HepG2 (cell line): ENCODE data around the gene CADPS. TPM values are rescaled to one million over a fixed set of nuclear protein-coding genes. Genes with fewer than 3 reads are reported as not detected.

Experiments
- ATAC-seq: fragments of 200-7000 bp; cut with Tn5 transposase; 3 replicates; pipeline ENCODE4 v1.9.1; 2020; ENCODE audit warnings: mild to moderate bottlenecking, moderate library complexity
- BruUV-seq: library from RNA; stranded (reverse); fragments of 400-500 nt; replicated peaks from 2 replicates; lab custom pipeline; 2021; lab: Mats Ljungman, UMichigan
- CTCF ChIA-PET: fragments of 300-600 bp; formaldehyde crosslinking; extraction: SDS; loops from one replicate; lab custom pipeline; 2021; ENCODE audit warnings: low total read pairs, inconsistent platforms, low intra/inter-chr PET ratio; lab: Yijun Ruan, JAX
- POLR2A ChIA-PET: fragments of 350-600 bp; sonication (Branson Sonifier 250); formaldehyde crosslinking; loops from one replicate; lab custom pipeline; 2020; ENCODE audit warnings: antibody characterized with exemption, inconsistent platforms; lab: Yijun Ruan, JAX
- DNase-seq: peaks from one replicate; pipeline ENCODE4 v3.0.0-alpha.2; 2015; ENCODE audit warnings: low spot score
- FAIRE-seq: peaks from 3 replicates; lab custom pipeline; 2011; peaks lifted over from hg19 to GRCh38; lab: Jason Lieb, UNC
- H2AFZ ChIP-seq: one replicate; pipeline ENCODE4 v1.6.1; 2011; ENCODE audit warnings: low read length, inconsistent platforms
- H3K27ac ChIP-seq: fragments of 300-600 bp; 3 replicates; pipeline ENCODE4 v1.8.0; 2011; ENCODE audit warnings: mixed run types, mild to moderate bottlenecking, mixed read lengths, low read length, inconsistent platforms; ENCODE audit not compliant: insufficient read depth; ENCODE audit errors: extremely low read length
- H3K27me3 ChIP-seq, 2 experiments: fragments of 200-600 bp in 1 of 2; 2 replicates in 1 of 2; 3 replicates in 1 of 2; pipeline versions ENCODE4 v1.6.0 to v1.8.0; 2011; ENCODE audit warnings: low read length in 2 of 2, mild to moderate bottlenecking in 2 of 2, moderate library complexity in 2 of 2, inconsistent platforms in 1 of 2; ENCODE audit not compliant: insufficient read depth in 2 of 2, control insufficient read depth in 1 of 2
- H3K36me3 ChIP-seq, 2 experiments: fragments of 200-600 bp in 1 of 2; replicated peaks in 1 of 2; 2 replicates in 1 of 2; 3 replicates in 1 of 2; pipeline versions ENCODE4 v1.5.1 to v1.8.0; 2011; ENCODE audit warnings: low read length in 2 of 2, inconsistent platforms in 1 of 2; ENCODE audit not compliant: insufficient read depth in 2 of 2, control insufficient read depth in 1 of 2
- H3K4me1 ChIP-seq: 2 replicates; pipeline ENCODE4 v1.5.1; 2012; ENCODE audit warnings: low read length, inconsistent platforms; ENCODE audit not compliant: insufficient read depth
- H3K4me2 ChIP-seq: 2 replicates; pipeline ENCODE4 v1.6.0; 2011; ENCODE audit warnings: low read depth, low read length, inconsistent platforms
- H3K4me3 ChIP-seq, 3 experiments: fragments of 200-600 bp in 1 of 3; sonication (generic), shearing (Covaris generic) in 1 of 3; replicated peaks in 1 of 3; 2 replicates each; pipeline ENCODE4 v1.5.1; 2011 to 2016; ENCODE audit warnings: low read length in 3 of 3, inconsistent platforms in 2 of 3, low read depth in 2 of 3, mild to moderate bottlenecking in 2 of 3, control low read depth in 1 of 3, mixed read lengths in 1 of 3; ENCODE audit not compliant: insufficient read depth in 1 of 3
- H3K79me2 ChIP-seq: one replicate; pipeline ENCODE4 v1.6.1; 2011; ENCODE audit warnings: low read length, inconsistent platforms; ENCODE audit not compliant: insufficient read depth
- H3K9ac ChIP-seq: 2 replicates; pipeline ENCODE4 v1.6.0; 2011; ENCODE audit warnings: mild to moderate bottlenecking, low read depth, low read length, inconsistent platforms; ENCODE audit not compliant: insufficient read depth
- H3K9me3 ChIP-seq: 2 replicates; pipeline ENCODE4 v1.5.1; 2012; ENCODE audit warnings: mild to moderate bottlenecking, low read length
- H4K20me1 ChIP-seq: 2 replicates; pipeline ENCODE4 v1.6.0; 2011; ENCODE audit warnings: inconsistent platforms, mild to moderate bottlenecking, low read length, moderate library complexity; ENCODE audit not compliant: insufficient read depth
- DNMT3B ChIP-seq: conservative IDR thresholded peaks from 2 replicates; pipeline ENCODE4 v1.6.1; 2016; ENCODE audit warnings: missing biosample characterization, control low read depth
- FOXA1 ChIP-seq, 2 experiments: fragments of 450-650 bp in 1 of 2; sonication (generic) in 1 of 2; formaldehyde crosslinking in 1 of 2; IDR thresholded peaks; 2 replicates each; pipeline versions ENCODE4 v1.4.0 to v1.6.1; 2016 to 2020; ENCODE audit warnings: missing genetic modification reagents in 1 of 2
- GABPB1 ChIP-seq: IDR thresholded peaks from 2 replicates; pipeline ENCODE4 v1.6.1; 2016; ENCODE audit warnings: mild to moderate bottlenecking, missing genetic modification reagents, moderate library complexity, missing compliant biosample characterization
- IRF2 ChIP-seq: IDR thresholded peaks from 2 replicates; pipeline ENCODE4 v1.6.1; 2018; ENCODE audit warnings: missing genetic modification reagents, missing compliant biosample characterization
- ISL2 ChIP-seq: sonication (generic); formaldehyde crosslinking; IDR thresholded peaks from 2 replicates; pipeline ENCODE4 v1.5.0; 2020; ENCODE audit warnings: missing genetic modification reagents
- JDP2 ChIP-seq: sonication (generic); formaldehyde crosslinking; IDR thresholded peaks from 2 replicates; pipeline ENCODE4 v1.8.1; 2022; ENCODE audit warnings: missing genetic modification reagents, borderline replicate concordance
- TAF1 ChIP-seq: sonication (generic); formaldehyde crosslinking; IDR thresholded peaks from 2 replicates; pipeline ENCODE4 v1.4.0; 2020; ENCODE audit warnings: missing genetic modification reagents
- TARDBP ChIP-seq: sonication (generic); formaldehyde crosslinking; IDR thresholded peaks from 2 replicates; pipeline ENCODE4 v1.8.0; 2022; ENCODE audit warnings: mild to moderate bottlenecking, missing genetic modification reagents
- THAP11 ChIP-seq: IDR thresholded peaks from 2 replicates; pipeline ENCODE4 v1.6.1; 2016; ENCODE audit warnings: missing biosample characterization, missing genetic modification reagents
- XRCC5 ChIP-seq: fragments of 200-400 bp; formaldehyde crosslinking; optimal IDR thresholded peaks from 2 replicates; pipeline ENCODE3; 2017; ENCODE audit warnings: mild to moderate bottlenecking, low read length
- ZFAT ChIP-seq: sonication (generic); formaldehyde crosslinking; conservative IDR thresholded peaks from 2 replicates; pipeline ENCODE4 v1.8.1; 2023; ENCODE audit warnings: missing genetic modification reagents, inconsistent platforms
- ZNF292 ChIP-seq: sonication (generic); formaldehyde crosslinking; IDR thresholded peaks from 2 replicates; pipeline ENCODE4 v1.8.1; 2022; ENCODE audit warnings: mild to moderate bottlenecking, low read depth, missing genetic modification reagents, borderline replicate concordance
- ZNF737 ChIP-seq: sonication (generic); formaldehyde crosslinking; IDR thresholded peaks from 2 replicates; pipeline ENCODE4 v1.5.0; 2020; ENCODE audit warnings: missing genetic modification reagents, mild to moderate bottlenecking, borderline replicate concordance
- in situ Hi-C: cut with HindIII; loops from 2 replicates; pipeline ENCODE4 v1.10.0; 2017; ENCODE audit warnings: low pct_unique_long_range_greater_than_20kb; ENCODE audit not compliant: extremely low pct_ligation_motif_present
- intact Hi-C: fragments of 100-400 bp; cut with micrococcal nuclease; formaldehyde crosslinking; loops from one replicate; pipeline ENCODE4 v1.10.0; 2022; ENCODE audit not compliant: unreplicated experiment
- polyA plus RNA-seq, 8 experiments: library from polyadenylated mRNA; depleted of rRNA in 3 of 8; stranded (reverse) in 7 of 8; unstranded in 1 of 8; fragments of >200 nt; fragmentation: Illumina TruSeq in 4 of 8; extraction: Trizol in 4 of 8; gene quantifications; 2 replicates each; pipeline versions ENCODE4 v1.2.1 to v1.2.3, GENCODE V29; 2011 to 2016; ENCODE audit warnings: low read depth in 4 of 8, missing spikeins in 1 of 8, mixed read lengths in 1 of 8; ENCODE audit not compliant: insufficient read depth in 1 of 8
- total RNA-seq, 5 experiments: library from RNA; depleted of rRNA; stranded (reverse); fragments of >200 nt; fragmentation: Illumina TruSeq; extraction: Trizol; gene quantifications; 2 replicates each; pipeline ENCODE4 v1.2.3, GENCODE V29; 2016; ENCODE audit warnings: low read depth in 1 of 5
- TF ChIP-seq, protein P1 (sequence below): sonication (generic); formaldehyde crosslinking; IDR thresholded peaks from 2 replicates; pipeline ENCODE4 v1.5.0; 2020; ENCODE audit warnings: mild to moderate bottlenecking, missing genetic modification reagents
- TF ChIP-seq, protein P2 (sequence below): IDR thresholded peaks from 2 replicates; pipeline ENCODE4 v1.6.1; 2016; ENCODE audit warnings: mild to moderate bottlenecking, missing biosample characterization, missing genetic modification reagents
- TF ChIP-seq, protein P3 (sequence below): sonication (generic); formaldehyde crosslinking; IDR thresholded peaks from 2 replicates; pipeline ENCODE4 v1.4.0; 2020; ENCODE audit warnings: missing genetic modification reagents

CADPS gene
- total and polyA plus RNA-seq, 2 of the 13 experiments (the other 11 are each of a cell fraction or from before 2014, with no cell fraction given), result not detected

DNA sequence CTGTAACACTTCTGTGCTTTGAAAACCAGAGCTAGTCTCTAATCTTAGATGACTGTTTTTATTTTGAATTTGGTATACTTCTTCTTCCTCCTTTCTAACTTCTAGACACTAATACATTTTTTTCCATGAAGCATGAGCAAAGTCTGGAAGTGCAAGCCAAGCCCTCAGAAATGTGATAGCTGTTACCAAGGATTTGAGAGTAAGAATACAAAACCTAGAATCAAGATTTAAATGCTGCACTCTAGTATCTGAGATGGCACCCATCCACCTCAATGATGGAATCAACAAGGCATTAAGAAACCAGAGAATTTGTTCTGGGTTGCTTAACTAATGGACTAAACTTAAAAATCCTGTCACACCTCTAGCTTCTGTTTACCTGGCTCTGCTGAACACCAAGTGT lies 511.0 kb downstream of the CADPS start:
- in situ Hi-C loops (no loop called here), intact Hi-C loops (no loop called here)
- TF ChIP-seq ZNF292 (CRISPR knock-in tag) (no peak), XRCC5 (no peak), DNMT3B (CRISPR knock-in tag) (no peak), THAP11 (no peak), FOXA1 (IDR thresholded peaks at IDR 0.05) (no peak), FOXA1 (CRISPR knock-in tag; IDR thresholded peaks at IDR 0.05) (no peak), ZFAT (CRISPR knock-in tag) (no peak), IRF2 (CRISPR knock-in tag) (no peak), ISL2 (CRISPR knock-in tag) (no peak), GABPB1 (no peak), ZNF737 (CRISPR knock-in tag) (no peak), TARDBP (no peak), TAF1 (CRISPR knock-in tag) (no peak), JDP2 (CRISPR knock-in tag) (no peak)
- TF ChIP-seq, protein P1, sequence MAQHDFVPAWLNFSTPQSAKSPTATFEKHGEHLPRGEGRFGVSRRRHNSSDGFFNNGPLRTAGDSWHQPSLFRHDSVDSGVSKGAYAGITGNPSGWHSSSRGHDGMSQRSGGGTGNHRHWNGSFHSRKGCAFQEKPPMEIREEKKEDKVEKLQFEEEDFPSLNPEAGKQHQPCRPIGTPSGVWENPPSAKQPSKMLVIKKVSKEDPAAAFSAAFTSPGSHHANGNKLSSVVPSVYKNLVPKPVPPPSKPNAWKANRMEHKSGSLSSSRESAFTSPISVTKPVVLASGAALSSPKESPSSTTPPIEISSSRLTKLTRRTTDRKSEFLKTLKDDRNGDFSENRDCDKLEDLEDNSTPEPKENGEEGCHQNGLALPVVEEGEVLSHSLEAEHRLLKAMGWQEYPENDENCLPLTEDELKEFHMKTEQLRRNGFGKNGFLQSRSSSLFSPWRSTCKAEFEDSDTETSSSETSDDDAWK (CRISPR knock-in tag), result no peak
- TF ChIP-seq, protein P2, sequence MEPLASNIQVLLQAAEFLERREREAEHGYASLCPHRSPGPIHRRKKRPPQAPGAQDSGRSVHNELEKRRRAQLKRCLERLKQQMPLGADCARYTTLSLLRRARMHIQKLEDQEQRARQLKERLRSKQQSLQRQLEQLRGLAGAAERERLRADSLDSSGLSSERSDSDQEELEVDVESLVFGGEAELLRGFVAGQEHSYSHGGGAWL (CRISPR knock-in tag), result no peak
- TF ChIP-seq, protein P3, sequence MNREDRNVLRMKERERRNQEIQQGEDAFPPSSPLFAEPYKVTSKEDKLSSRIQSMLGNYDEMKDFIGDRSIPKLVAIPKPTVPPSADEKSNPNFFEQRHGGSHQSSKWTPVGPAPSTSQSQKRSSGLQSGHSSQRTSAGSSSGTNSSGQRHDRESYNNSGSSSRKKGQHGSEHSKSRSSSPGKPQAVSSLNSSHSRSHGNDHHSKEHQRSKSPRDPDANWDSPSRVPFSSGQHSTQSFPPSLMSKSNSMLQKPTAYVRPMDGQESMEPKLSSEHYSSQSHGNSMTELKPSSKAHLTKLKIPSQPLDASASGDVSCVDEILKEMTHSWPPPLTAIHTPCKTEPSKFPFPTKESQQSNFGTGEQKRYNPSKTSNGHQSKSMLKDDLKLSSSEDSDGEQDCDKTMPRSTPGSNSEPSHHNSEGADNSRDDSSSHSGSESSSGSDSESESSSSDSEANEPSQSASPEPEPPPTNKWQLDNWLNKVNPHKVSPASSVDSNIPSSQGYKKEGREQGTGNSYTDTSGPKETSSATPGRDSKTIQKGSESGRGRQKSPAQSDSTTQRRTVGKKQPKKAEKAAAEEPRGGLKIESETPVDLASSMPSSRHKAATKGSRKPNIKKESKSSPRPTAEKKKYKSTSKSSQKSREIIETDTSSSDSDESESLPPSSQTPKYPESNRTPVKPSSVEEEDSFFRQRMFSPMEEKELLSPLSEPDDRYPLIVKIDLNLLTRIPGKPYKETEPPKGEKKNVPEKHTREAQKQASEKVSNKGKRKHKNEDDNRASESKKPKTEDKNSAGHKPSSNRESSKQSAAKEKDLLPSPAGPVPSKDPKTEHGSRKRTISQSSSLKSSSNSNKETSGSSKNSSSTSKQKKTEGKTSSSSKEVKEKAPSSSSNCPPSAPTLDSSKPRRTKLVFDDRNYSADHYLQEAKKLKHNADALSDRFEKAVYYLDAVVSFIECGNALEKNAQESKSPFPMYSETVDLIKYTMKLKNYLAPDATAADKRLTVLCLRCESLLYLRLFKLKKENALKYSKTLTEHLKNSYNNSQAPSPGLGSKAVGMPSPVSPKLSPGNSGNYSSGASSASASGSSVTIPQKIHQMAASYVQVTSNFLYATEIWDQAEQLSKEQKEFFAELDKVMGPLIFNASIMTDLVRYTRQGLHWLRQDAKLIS (CRISPR knock-in tag), result no peak
- Histone ChIP-seq H3K79me2 (no peaks in the 10 kb centered on the region), H3K9ac (no peak overlapping the region), H3K27me3 (peaks cover 1 to 32% of the 10 kb centered on the region in 2 experiments; a peak in 4 of 5 replicates), H3K4me3 (no peak overlapping the region), H3K4me2 (no peak overlapping the region), H4K20me1 (no peaks in the 10 kb centered on the region), H3K4me1 (no peaks in the 10 kb centered on the region), H2AFZ (no peak overlapping the region), H3K27ac (no peak overlapping the region), H3K36me3 (no peaks in the 10 kb centered on the region), H3K9me3 (no peaks in the 10 kb centered on the region)
- no peak for ATAC-seq
- no TSS peak for BruUV-seq
- CTCF ChIA-PET, result no interaction called here
- FAIRE-seq, result no peak
- DNase-seq, result no peak
- POLR2A ChIA-PET, result no interaction called here
